Natural killer cell (primary cell): Measurements from ENCODE around the gene DAPK2. TPM values are rescaled to one million over a fixed set of nuclear protein-coding genes. Genes with fewer than 3 reads are reported as not detected.
A peak's percentile ranks its signal among the peaks of the same experiment; 100 is the strongest.

Experiments used
- ATAC-seq, 3 donors: fragments of 150-1000 bp in 2 of 3; fragments of 200-7000 bp in 1 of 3; cut with Tn5 transposase; 1 replicate in 1 of 3; 2 replicates in 2 of 3; pipeline ENCODE4 v1.10.0; 2021; ENCODE audit warnings: mild to moderate bottlenecking in 2 of 3, moderate library complexity in 2 of 3
- DNase-seq, 2 donors: peaks; one replicate each; pipeline versions ENCODE4 v3.0.0 to v3.0.0-alpha.2; 2013 to 2021; ENCODE audit warnings: mixed read lengths in 1 of 2
- H3K27ac ChIP-seq: one replicate; pipeline ENCODE4 v1.5.1; 2013; ENCODE audit warnings: mild to moderate bottlenecking, low read length
- H3K27me3 ChIP-seq: one replicate; pipeline ENCODE4 v1.6.1; 2013; ENCODE audit warnings: low read length; ENCODE audit not compliant: control insufficient read depth, insufficient read depth
- H3K36me3 ChIP-seq: one replicate; pipeline ENCODE4 v1.6.1; 2013; ENCODE audit warnings: low read length; ENCODE audit not compliant: control insufficient read depth, insufficient read depth
- H3K4me1 ChIP-seq: one replicate; pipeline ENCODE4 v1.6.1; 2013; ENCODE audit warnings: low read length; ENCODE audit not compliant: control insufficient read depth, insufficient read depth
- H3K4me3 ChIP-seq: one replicate; pipeline ENCODE4 v1.5.1; 2013; ENCODE audit warnings: low read length
- H3K9me3 ChIP-seq: one replicate; pipeline ENCODE4 v1.6.1; 2013; ENCODE audit warnings: low read length; ENCODE audit not compliant: control insufficient read depth, insufficient read depth
- H3K27ac Mint-ChIP-seq, 2 donors: one replicate each; pipeline ENCODE4 v1.8.0; 2022; ENCODE audit warnings: mild to moderate bottlenecking in 2 of 2, mixed read lengths in 2 of 2, moderate library complexity in 1 of 2
- H3K27me3 Mint-ChIP-seq, 2 donors: one replicate each; pipeline ENCODE4 v1.8.0; 2022; ENCODE audit warnings: low read depth in 2 of 2, mixed read lengths in 2 of 2
- H3K36me3 Mint-ChIP-seq: one replicate; pipeline ENCODE4 v1.8.0; 2022; ENCODE audit warnings: mixed read lengths
- H3K4me1 Mint-ChIP-seq, 2 donors: one replicate each; pipeline ENCODE4 v1.8.0; 2022; ENCODE audit warnings: mixed read lengths in 2 of 2
- H3K4me3 Mint-ChIP-seq: one replicate; pipeline ENCODE4 v1.8.0; 2022; ENCODE audit warnings: mild to moderate bottlenecking, moderate library complexity, mixed read lengths
- H3K9me3 Mint-ChIP-seq, 2 donors: one replicate each; pipeline ENCODE4 v1.8.0; 2022; ENCODE audit warnings: mixed read lengths in 2 of 2
- CTCF ChIP-seq: fragments of 200-600 bp; IDR thresholded peaks from one replicate; pipeline ENCODE4 v1.8.0; 2022; ENCODE audit warnings: antibody characterized with exemption
- WGBS: methylation state at CpG from one replicate; pipeline ENCODE4 v1.1.7; 2013; ENCODE audit warnings: missing lambda C conversion rate; ENCODE audit not compliant: insufficient coverage; 5-methylcytosine and 5-hydroxymethylcytosine counted together
- intact Hi-C: fragments of 100-400 bp; cut with micrococcal nuclease; formaldehyde crosslinking; loops from one replicate; pipeline ENCODE4 v1.14.2; 2022
- total RNA-seq, 4 donors: library from RNA; stranded (reverse); fragments of 120-200 nt in 1 of 4; gene quantifications; one replicate each; pipeline versions ENCODE4 v1.2.3 to v1.2.4, GENCODE V29; 2013 to 2022

DAPK2 gene
- total RNA-seq, 3 donors from 2014 or later (not counting 1 experiment from before 2014, with no cell fraction given) = 3.7 to 25.3 (median 6.0) TPM

DNA sequence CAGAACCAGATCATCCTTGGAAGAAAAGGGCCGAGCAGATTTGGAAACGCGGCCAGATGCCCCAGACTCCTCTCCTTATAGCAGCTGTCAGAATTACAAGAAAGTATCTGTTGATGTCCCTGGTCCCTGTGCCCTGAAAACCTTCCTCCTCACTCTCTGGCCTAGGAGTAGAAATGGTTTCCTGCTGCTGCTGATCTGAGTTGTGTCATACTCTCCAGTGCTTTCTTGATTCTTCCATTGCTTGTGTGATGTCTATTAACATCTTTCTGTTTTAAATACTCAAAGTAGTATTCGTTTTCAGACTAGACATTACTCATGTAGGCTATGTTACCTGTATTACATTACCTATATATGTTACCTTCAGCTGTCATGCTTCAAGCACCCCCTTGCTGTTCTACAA is 185.7 kb downstream of the DAPK2 start:
- peak overlapping the region; percentile 43 to 69 for H3K27ac Mint-ChIP-seq
- H3K36me3 Mint-ChIP-seq = no peaks in the 10 kb centered on the region
- Histone ChIP-seq H3K27me3 (no peaks in the 10 kb centered on the region), H3K9me3 (no peaks in the 10 kb centered on the region), H3K36me3 (no peaks in the 10 kb centered on the region), H3K27ac (peak overlapping the region; percentile 49), H3K4me3 (no peak overlapping the region), H3K4me1 (peaks cover 11% of the 10 kb centered on the region)
- 72% methylated on average over 4 of the region's 4 CpGs for WGBS
- ATAC-seq (peak in 1 of 3 donors; percentile 8), DNase-seq (no peak)
- H3K27me3 Mint-ChIP-seq = no peaks in the 10 kb centered on the region
- H3K9me3 Mint-ChIP-seq = no peaks in the 10 kb centered on the region
- H3K4me1 Mint-ChIP-seq = peaks cover 16 to 24% of the 10 kb centered on the region in 2 donors
- intact Hi-C loops = no loop called here
- H3K4me3 Mint-ChIP-seq = no peak overlapping the region
- TF ChIP-seq CTCF = no peak

DNA sequence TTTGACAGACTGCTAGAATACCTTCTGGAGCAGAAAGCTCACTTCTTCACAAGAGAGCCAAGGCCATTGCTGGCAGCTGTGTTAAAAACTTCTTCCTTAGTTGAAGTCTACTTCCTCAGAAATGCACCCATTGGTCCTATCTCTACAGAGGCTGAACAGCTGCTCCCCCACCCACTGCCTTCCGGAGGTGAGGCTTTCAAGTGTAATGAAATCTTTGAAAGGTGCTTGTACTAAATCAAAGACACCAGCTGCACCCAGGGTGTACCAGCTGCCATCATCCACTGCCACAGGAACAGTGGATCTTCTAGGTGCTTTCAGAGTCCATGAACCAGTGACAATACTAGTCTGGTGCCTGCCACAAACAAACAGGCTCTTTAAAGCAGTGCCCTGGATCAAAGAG is 186.1 kb downstream of the DAPK2 start:
- Histone ChIP-seq H3K4me3 (no peak overlapping the region), H3K9me3 (no peaks in the 10 kb centered on the region), H3K36me3 (no peaks in the 10 kb centered on the region), H3K4me1 (peaks cover 11% of the 10 kb centered on the region), H3K27me3 (no peaks in the 10 kb centered on the region), H3K27ac (peak overlapping the region; percentile 49)
- intact Hi-C loops = no loop called here
- Mint-ChIP-seq H3K4me3 (no peak overlapping the region), H3K9me3 (no peaks in the 10 kb centered on the region), H3K27ac (peak overlapping the region; percentile 43 to 69), H3K27me3 (no peaks in the 10 kb centered on the region), H3K4me1 (peaks cover 16 to 24% of the 10 kb centered on the region in 2 donors), H3K36me3 (no peaks in the 10 kb centered on the region)
- TF ChIP-seq CTCF = no peak
- ATAC-seq = peak; percentile 54 to 75 (median 61)
- peak in 1 of 2 donors; percentile 79 for DNase-seq
- 29% methylated on average over 1 of the region's 1 CpG for WGBS

DNA sequence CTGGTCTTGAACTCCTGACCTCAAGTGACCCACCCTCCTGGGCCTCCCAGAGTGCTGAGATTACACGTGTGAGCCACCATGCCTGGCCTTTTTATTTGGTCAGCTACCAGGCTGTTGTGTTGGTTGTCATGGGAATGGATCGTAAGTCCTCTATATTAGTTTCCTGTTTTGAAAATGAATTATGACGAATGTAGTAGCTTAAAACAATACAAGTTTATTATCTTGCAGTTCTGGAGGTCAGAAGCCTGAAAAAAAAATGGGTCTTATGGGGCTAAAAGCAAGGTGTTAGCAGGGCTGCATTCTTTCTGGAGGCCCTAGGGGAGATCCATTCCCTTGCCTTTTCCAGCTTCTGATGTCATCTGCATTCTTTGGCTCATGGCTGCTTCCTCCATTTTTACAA is 187.4 kb downstream of the DAPK2 start:
- no peak overlapping the region for H3K27ac Mint-ChIP-seq
- Histone ChIP-seq H3K9me3 (no peaks in the 10 kb centered on the region), H3K27me3 (no peaks in the 10 kb centered on the region), H3K4me1 (peaks cover 11% of the 10 kb centered on the region), H3K36me3 (no peaks in the 10 kb centered on the region), H3K4me3 (no peak overlapping the region), H3K27ac (no peak overlapping the region)
- peaks cover 16 to 24% of the 10 kb centered on the region in 2 donors for H3K4me1 Mint-ChIP-seq
- no peaks in the 10 kb centered on the region for H3K36me3 Mint-ChIP-seq
- no peak overlapping the region for H3K4me3 Mint-ChIP-seq
- DNase-seq = peak in 1 of 2 donors; percentile 47
- intact Hi-C loops = no loop called here
- 50% methylated on average over 3 of the region's 3 CpGs for WGBS
- no peak for TF ChIP-seq CTCF
- no peaks in the 10 kb centered on the region for H3K9me3 Mint-ChIP-seq
- ATAC-seq = peak in 1 of 3 donors; percentile 58
- no peaks in the 10 kb centered on the region for H3K27me3 Mint-ChIP-seq

GRCh38 chr15:63858448-63858847 is 187.8 kb downstream of the DAPK2 start:
- H3K4me1 Mint-ChIP-seq = peaks cover 16 to 24% of the 10 kb centered on the region in 2 donors
- H3K9me3 Mint-ChIP-seq = no peaks in the 10 kb centered on the region
- no peak overlapping the region for H3K27ac ChIP-seq

More at GRCh38 chr15:63858448-63858847, 187.8 kb downstream of the DAPK2 start:
- no peaks in the 10 kb centered on the region for H3K36me3 ChIP-seq
- TF ChIP-seq CTCF = no peak
- Mint-ChIP-seq H3K27ac (no peak overlapping the region), H3K27me3 (no peaks in the 10 kb centered on the region), H3K4me3 (no peak overlapping the region), H3K36me3 (no peaks in the 10 kb centered on the region)
- H3K27me3 ChIP-seq = no peaks in the 10 kb centered on the region
- H3K4me3 ChIP-seq = no peak overlapping the region
- no peaks in the 10 kb centered on the region for H3K9me3 ChIP-seq
- peaks cover 11% of the 10 kb centered on the region for H3K4me1 ChIP-seq
- intact Hi-C loops = no loop called here
- 88% methylated on average over 5 of the region's 5 CpGs for WGBS
- ATAC-seq (no peak), DNase-seq (no peak)
